GM20000 (cell line): ENCODE measurements around the gene NEDD1.

Experiments used
- DNase-seq: peaks from one replicate; pipeline ENCODE4 v3.0.0; 2012; ENCODE audit warnings: low spot score
- TF ChIP-seq, protein P1 (sequence below): IDR thresholded peaks from 2 replicates; pipeline ENCODE4 v1.5.1; 2012; ENCODE audit warnings: mild to moderate bottlenecking, control low read depth; ENCODE audit errors: extremely low read depth, missing control alignments

The NEDD1 gene

DNA sequence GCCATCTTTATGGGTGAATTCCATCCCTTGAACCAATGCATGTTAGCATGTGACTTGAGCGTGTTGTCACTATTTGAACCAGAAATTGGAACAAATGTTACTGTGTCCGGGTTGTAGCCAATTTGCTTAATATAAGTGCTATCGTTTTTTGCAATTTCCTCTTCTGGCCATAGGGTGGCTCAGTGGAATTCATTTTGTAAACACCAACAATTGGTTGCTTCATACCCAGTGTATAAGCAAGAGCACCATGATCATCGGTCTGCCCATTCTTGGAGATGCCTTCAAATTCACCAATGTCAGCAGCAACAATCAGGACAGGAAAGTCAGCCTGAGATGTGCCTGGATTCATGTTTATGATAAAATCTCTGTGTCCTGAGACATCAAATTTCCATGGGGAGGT lies 5.0 kb upstream of the NEDD1 start:
- TF ChIP-seq, protein P1, sequence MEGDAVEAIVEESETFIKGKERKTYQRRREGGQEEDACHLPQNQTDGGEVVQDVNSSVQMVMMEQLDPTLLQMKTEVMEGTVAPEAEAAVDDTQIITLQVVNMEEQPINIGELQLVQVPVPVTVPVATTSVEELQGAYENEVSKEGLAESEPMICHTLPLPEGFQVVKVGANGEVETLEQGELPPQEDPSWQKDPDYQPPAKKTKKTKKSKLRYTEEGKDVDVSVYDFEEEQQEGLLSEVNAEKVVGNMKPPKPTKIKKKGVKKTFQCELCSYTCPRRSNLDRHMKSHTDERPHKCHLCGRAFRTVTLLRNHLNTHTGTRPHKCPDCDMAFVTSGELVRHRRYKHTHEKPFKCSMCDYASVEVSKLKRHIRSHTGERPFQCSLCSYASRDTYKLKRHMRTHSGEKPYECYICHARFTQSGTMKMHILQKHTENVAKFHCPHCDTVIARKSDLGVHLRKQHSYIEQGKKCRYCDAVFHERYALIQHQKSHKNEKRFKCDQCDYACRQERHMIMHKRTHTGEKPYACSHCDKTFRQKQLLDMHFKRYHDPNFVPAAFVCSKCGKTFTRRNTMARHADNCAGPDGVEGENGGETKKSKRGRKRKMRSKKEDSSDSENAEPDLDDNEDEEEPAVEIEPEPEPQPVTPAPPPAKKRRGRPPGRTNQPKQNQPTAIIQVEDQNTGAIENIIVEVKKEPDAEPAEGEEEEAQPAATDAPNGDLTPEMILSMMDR = peak; percentile 9
- DNase-seq = no peak

DNA sequence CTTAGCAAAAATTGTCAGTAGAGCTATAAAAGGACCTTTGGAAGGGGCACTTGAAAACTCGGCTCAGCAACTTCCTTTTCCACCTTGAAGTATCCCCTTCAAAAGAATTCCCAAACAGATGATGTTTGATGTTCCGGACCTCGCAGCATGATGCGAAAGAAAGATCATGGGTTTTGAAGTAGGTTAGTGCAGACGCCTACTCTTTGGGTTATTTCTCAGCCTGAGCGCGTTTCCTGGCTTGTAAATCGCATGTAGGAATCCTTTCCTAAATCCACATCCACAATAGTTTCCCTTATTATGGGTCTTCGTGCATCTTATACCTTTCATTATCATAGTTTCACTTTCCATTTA lies 584 bp upstream of the NEDD1 start:
- TF ChIP-seq, protein P1 = no peak
- no peak for DNase-seq

DNA sequence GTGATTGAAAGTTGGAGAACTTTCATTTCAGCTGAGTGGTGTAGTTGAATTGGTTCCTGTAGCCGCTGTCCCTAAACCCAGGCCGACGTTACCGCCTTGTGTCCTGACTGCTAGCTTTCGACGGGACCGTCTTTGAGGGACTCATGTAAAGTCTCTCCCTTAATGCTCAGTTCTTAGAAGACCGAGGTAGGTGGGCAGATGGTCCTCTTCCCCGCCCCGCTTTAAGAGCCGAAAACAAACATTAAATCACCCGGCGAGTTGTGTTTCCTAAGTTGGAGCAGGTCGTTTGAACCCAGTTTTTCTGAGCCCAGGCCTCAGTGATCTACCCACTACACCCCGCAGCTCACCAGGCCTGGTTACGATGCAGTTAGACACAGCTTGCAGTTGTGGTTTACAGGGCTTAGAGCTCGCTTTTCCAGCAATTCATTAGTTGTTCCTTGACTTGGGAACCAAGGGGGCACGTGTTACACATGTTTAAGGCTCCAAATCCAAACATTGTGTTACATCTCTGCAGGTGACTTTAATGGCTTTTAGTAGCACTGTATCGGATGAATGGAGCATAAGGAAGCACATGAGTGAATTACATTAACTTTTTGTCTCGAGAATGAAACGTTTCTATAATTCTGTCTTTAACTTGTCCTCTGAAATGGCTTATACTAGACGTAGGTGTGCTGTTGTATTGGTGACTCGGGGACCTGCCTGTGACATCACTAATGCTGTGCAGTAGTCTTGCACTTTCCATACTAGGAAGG lies 790 bp downstream of the NEDD1 start:
- peak; percentile 54 for DNase-seq
- TF ChIP-seq, protein P1 = no peak

DNA sequence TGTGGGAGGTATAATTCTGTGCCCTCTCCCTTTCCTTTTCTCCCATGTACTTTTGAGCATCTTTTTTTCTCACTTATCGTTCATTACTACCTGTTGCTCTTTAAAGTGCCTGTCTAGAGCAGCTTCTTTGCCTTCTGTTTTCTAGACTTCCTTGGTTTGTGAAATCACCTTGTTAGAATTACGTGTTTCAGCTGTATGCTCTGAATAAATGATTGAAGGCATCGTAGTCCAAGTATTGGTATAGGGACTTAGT lies 1.3 kb downstream of the NEDD1 start:
- TF ChIP-seq, protein P1 = no peak

DNA sequence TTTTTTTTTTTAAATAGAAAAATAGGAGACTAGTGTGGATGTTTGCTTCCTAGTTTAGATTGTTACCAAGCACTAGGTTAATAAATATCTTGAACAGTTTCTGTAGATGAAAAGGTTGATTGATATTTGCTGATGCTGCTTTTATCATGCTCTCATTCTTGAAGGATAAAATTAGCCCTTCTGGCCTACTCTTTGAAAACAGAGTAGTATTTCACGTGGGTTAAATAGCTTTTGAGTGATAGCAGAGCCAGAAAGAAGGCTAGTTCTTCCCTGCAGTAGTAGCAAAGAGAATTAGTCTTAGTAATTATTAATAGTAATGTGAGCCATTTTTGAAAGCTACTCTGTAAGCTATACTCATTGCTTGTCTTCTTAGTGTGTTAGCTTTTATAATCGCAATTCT lies 5.2 kb downstream of the NEDD1 start:
- no peak for DNase-seq
- TF ChIP-seq, protein P1 = no peak

More for the DNA sequence above, 1.3 kb downstream of the NEDD1 start:
- no peak for DNase-seq

DNA sequence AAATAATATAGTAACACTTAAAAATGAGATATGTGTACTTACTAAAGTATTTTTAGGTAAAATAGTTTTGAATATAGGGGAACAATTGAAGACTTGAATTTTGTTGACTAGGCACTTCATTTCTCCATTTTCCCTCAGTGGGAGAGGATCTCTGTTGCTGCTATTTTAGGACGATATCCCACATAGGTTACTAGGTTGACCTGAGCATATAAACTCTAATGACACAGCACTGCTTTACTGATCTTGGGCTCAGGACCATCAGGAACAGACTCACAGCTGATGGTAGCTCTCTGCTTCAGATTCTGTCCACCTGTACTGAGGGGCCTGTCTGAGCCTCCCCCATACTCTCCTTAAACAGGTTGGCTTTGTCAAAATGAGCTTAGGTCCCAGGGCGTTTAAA lies 5.9 kb downstream of the NEDD1 start:
- TF ChIP-seq, protein P1 = no peak
- DNase-seq = no peak

DNA sequence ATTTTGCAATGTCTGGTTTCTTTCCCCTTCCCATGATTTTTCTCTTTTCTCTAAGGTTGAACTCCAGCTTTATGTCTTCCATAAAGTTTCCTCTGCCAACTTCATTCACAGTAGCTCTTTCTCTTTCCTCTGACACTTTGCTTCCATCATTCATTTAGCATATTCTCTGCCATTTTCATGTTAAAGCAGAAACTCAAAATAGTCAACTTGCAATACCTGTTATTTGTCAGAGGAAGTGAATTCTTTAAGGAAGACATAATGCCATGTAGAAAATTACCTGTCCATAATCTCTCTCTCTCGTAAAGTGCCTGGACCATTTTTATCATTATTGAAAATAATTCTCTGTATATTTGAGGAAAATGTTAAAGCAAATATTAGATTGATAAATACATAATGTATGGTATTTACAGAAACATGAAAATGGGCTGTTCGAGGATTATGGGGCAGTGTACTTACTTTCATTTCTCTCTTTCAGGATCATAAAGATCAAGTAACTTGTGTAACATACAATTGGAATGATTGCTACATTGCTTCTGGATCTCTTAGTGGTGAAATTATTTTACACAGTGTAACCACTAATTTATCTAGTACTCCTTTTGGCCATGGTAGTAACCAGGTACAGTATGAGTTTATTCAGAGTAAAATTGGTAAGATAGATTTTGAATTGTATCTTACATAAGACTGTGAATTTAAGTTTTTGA lies 12.6 kb downstream of the NEDD1 start:
- no peak for DNase-seq
- TF ChIP-seq, protein P1 = no peak
